Colonic mucosa (tissue), 4 donors: ENCODE data around the gene CEP85L. TPM values are rescaled to one million over a fixed set of nuclear protein-coding genes. Genes with fewer than 3 reads are reported as not detected.

ENCODE experiments used
- DNase-seq: peaks from one replicate; pipeline ENCODE4 v3.0.0-alpha.2; 2020
- H3K27ac ChIP-seq: fragments of 200-600 bp; one replicate; pipeline ENCODE4 v1.8.0; 2021
- H3K27me3 ChIP-seq: fragments of 200-600 bp; one replicate; pipeline ENCODE4 v1.8.0; 2021
- H3K36me3 ChIP-seq: fragments of 200-600 bp; one replicate; pipeline ENCODE4 v1.8.0; 2021
- H3K4me1 ChIP-seq: fragments of 200-600 bp; one replicate; pipeline ENCODE4 v1.8.0; 2021; ENCODE audit warnings: mild to moderate bottlenecking
- H3K4me3 ChIP-seq: fragments of 200-600 bp; one replicate; pipeline ENCODE4 v1.8.0; 2021
- H3K9ac ChIP-seq, 2 donors: one replicate each; pipeline ENCODE4 v1.7.0; 2013; ENCODE audit warnings: control low read depth in 2 of 2, low read depth in 2 of 2, low read length in 2 of 2
- H3K9me3 ChIP-seq: fragments of 200-600 bp; one replicate; pipeline ENCODE4 v1.8.0; 2021
- intact Hi-C: fragments of 100-400 bp; cut with DNase I; formaldehyde crosslinking; loops from one replicate; pipeline ENCODE4 v1.14.1; 2022
- total RNA-seq, 2 donors: library from RNA; stranded (reverse); fragmentation: NEBNext Ultra II Directional in 1 of 2; extraction: Animal tissue kit (Norgen Biotek cat#: 25700) in 1 of 2; gene quantifications; one replicate each; pipeline ENCODE4 v1.2.1, GENCODE V29; 2021
- TF ChIP-seq, protein P1 (sequence below): fragments of 200-600 bp; IDR thresholded peaks from one replicate; pipeline ENCODE4 v1.8.0; 2022; ENCODE audit warnings: antibody characterized with exemption, mild to moderate bottlenecking
- donor health status: healthy.
- donor health status: DM: no; HTN: no; CAD: no.
- donor health status: DM: no; HTN: no; CAD: no.

The CEP85L gene
- total RNA-seq, 2 donors from 2014 or later, result 2.9 to 3.2 TPM

DNA sequence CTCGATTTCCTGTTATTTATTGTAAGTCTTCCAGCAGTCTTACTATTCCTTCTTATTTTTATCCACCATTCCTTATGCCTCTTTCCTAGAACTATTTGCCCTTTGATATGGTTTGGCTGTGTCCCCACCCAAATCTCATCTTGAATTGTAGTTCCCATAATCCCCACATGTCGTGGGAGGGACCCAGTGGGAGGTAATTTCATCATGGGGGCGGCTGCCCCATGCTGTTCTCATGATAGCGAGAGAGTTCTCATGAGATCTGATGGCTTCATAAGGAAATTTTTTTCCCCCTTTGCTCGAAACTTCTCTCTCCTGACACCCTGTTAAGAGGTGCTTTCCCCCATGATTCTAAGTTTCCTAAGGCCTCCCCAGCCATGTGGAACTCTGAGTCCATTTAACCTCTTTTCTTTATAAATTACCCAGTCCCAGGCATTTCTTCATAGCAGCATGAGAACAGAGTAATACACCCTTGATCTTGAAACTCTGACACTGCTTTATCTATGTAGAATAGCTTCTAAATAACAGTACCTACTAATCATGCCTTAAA is 54.5 kb downstream of the CEP85L start:
- no peak for DNase-seq
- TF ChIP-seq, protein P1, sequence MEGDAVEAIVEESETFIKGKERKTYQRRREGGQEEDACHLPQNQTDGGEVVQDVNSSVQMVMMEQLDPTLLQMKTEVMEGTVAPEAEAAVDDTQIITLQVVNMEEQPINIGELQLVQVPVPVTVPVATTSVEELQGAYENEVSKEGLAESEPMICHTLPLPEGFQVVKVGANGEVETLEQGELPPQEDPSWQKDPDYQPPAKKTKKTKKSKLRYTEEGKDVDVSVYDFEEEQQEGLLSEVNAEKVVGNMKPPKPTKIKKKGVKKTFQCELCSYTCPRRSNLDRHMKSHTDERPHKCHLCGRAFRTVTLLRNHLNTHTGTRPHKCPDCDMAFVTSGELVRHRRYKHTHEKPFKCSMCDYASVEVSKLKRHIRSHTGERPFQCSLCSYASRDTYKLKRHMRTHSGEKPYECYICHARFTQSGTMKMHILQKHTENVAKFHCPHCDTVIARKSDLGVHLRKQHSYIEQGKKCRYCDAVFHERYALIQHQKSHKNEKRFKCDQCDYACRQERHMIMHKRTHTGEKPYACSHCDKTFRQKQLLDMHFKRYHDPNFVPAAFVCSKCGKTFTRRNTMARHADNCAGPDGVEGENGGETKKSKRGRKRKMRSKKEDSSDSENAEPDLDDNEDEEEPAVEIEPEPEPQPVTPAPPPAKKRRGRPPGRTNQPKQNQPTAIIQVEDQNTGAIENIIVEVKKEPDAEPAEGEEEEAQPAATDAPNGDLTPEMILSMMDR, result no peak
- Histone ChIP-seq H3K4me1 (no peaks in the 10 kb centered on the region), H3K27me3 (no peaks in the 10 kb centered on the region), H3K4me3 (no peak overlapping the region), H3K9ac (no peak overlapping the region), H3K36me3 (no peaks in the 10 kb centered on the region), H3K9me3 (no peaks in the 10 kb centered on the region), H3K27ac (no peak overlapping the region)
- intact Hi-C loops, result no loop called here

DNA sequence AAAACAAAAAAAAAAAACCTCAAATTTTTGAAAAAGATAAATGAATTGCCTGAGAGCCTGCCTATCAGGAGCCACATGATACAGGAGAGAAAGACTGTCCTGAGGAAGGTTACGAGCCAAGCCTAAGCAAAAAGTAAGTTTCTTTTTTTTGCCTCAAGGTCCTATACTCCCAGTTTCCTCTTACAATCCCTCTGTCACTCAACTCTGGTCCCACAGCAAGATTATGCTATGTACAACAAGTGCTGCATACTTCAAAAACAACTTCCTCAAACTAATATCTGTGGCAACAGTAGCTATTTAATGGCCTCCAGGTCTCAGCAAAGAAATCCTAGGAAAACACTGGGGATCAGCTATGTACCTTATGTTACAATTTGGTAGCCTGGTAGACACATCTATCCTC is 56.5 kb downstream of the CEP85L start:
- H3K4me3 ChIP-seq, result no peak overlapping the region
- no peaks in the 10 kb centered on the region for H3K36me3 ChIP-seq
- H3K27me3 ChIP-seq, result no peaks in the 10 kb centered on the region
- no peak overlapping the region for H3K9ac ChIP-seq
- H3K27ac ChIP-seq, result no peak overlapping the region
- intact Hi-C loops, result no loop called here
- H3K4me1 ChIP-seq, result no peaks in the 10 kb centered on the region
- no peaks in the 10 kb centered on the region for H3K9me3 ChIP-seq
- TF ChIP-seq, protein P1, result no peak
- DNase-seq, result no peak

DNA sequence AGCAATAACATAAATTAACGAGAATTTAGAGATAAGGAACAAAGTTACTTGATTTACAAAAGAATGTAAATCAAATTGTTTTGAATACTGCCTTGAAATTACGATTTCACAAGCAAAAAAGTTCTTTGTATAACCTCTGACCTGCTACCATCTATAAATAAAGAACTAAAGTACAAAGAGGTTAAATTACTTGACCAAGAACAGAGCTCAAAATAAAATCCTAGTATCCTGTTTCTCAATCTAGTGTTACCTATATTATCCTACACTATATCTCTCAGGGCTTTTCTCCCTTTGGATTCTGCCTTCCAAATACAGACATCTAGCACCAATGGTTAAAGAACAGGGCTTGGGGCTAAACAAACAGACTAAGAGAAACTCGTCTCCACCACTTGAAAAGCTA is 59.5 kb downstream of the CEP85L start:
- no peaks in the 10 kb centered on the region for H3K9me3 ChIP-seq
- no peaks in the 10 kb centered on the region for H3K36me3 ChIP-seq
- no peak overlapping the region for H3K9ac ChIP-seq
- no peaks in the 10 kb centered on the region for H3K27me3 ChIP-seq
- DNase-seq, result no peak
- intact Hi-C loops, result no loop called here
- no peak overlapping the region for H3K27ac ChIP-seq
- TF ChIP-seq, protein P1, result no peak
- H3K4me3 ChIP-seq, result no peak overlapping the region
- H3K4me1 ChIP-seq, result no peaks in the 10 kb centered on the region

DNA sequence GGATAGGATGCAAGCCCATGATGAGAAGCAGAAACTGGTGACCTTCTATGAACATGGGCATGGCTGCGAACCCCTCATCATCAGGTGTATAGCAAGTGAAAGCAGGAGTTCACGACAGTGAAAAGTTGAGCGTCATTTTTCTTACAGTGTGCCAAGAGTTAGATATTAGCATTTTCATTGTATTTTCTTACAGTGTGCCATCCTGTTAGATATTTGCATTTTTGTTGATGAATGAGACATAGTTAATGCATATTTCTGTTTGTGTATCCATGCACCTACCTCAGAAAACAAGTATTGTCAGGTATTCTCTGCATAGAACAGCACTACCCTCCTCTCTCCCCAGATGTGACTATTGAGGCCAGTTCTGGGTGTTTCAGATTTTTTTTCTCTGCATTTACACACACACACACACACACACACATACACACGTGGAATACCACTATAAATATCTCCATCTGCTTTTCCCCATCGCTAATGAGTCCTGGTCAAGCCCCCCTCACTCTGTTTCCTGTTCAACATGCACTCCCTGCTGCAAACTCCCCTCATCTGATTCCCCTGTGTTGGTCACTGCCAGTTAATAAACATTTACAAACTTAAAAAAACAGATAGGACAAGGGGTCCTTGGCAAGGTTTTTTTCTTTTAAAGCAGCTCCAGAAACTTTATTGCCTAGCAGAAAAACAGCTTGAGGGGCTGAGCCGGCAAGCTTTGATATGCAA is 61.6 kb downstream of the CEP85L start:
- Histone ChIP-seq H3K4me1 (no peaks in the 10 kb centered on the region), H3K4me3 (no peak overlapping the region), H3K9me3 (no peaks in the 10 kb centered on the region), H3K27ac (no peak overlapping the region), H3K36me3 (no peaks in the 10 kb centered on the region), H3K9ac (no peak overlapping the region), H3K27me3 (no peaks in the 10 kb centered on the region)
- no peak for DNase-seq
- TF ChIP-seq, protein P1, result no peak
- intact Hi-C loops, result loop anchor here (10.0 kb wide), 2 partner anchors 305 to 615 kb away; no protein-coding TSS in a partner anchor

DNA sequence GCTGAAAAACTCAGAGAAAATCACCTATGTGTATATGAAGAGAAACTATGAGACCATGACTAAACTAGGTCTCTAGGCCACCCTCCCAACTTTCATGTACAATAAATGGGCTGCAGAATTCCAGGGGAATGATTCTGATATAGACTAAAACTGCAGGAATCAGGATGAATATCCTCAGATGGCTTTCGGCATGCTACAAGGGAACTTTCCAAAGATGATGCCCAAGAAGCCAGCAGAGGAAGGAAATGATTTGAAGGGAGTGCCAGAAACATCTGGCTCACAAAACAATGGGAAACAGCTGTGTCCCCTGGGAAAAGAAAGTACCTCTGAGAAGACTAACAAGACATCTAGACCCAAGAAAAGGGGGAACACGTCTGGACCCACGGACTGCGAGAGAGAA is 62.2 kb downstream of the CEP85L start:
- no peaks in the 10 kb centered on the region for H3K27me3 ChIP-seq
- no peaks in the 10 kb centered on the region for H3K9me3 ChIP-seq
- H3K27ac ChIP-seq, result no peak overlapping the region
- no peaks in the 10 kb centered on the region for H3K36me3 ChIP-seq
- no peak for DNase-seq
- TF ChIP-seq, protein P1, result no peak
- no peak overlapping the region for H3K9ac ChIP-seq
- intact Hi-C loops, result loop anchor here (10.0 kb wide), 2 partner anchors 304 to 614 kb away; no protein-coding TSS in a partner anchor
- H3K4me1 ChIP-seq, result no peaks in the 10 kb centered on the region
- H3K4me3 ChIP-seq, result no peak overlapping the region
